ENCODE results near the gene DCUN1D4. TPM values are rescaled to one million over a fixed set of nuclear protein-coding genes. Genes with fewer than 3 reads are reported as not detected.
A peak's percentile ranks its signal among the peaks of the same experiment; 100 is the strongest.
"Not testable (repeated sequence)": the region's sequence is repeated elsewhere in the genome, so short reads cannot be mapped to it uniquely, and the experiment has no call there.

The DCUN1D4 gene
- total RNA-seq, 1 experiment from 2014 or later, result 42.8 TPM

DNA sequence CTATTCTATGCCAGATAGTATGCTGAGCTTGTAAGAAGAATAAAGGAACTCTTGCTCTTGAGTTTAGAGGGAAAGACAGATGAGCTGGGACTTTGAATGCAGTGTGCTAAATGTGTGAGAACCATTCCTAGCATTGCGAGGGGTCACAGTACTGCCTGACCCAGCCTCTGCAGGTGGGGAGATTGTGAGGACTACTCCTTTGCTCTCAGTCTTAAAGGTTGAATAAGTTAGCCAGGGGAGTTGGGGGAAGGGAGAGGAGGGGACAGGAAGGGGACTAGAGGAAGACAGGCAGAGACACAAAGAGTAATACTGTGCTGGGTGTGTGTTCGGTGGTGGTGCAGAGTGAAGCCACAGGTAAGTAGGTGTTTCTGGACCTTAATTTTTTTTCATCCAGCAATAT lies 41.7 kb downstream of the DCUN1D4 start:
- peaks cover 18% of the 10 kb centered on the region for H3K36me3 Mint-ChIP-seq (ENCODE audit: insufficient read depth, unreplicated experiment)
- ChIA-PET POLR2A (no interaction called here), CTCF (interaction anchor here (0.6 to 1.2 kb wide), 2 partner anchors 11 to 42 kb away, joined by 3 read pairs; no protein-coding TSS in a partner anchor)
- H3K9me3 Mint-ChIP-seq (ENCODE audit: unreplicated experiment), result no peaks in the 10 kb centered on the region
- Histone ChIP-seq H3K27me3 (replicated peaks; ENCODE audit: control insufficient read depth, insufficient read depth, low read length) (no peaks in the 10 kb centered on the region), H3K4me3 (ENCODE audit: low read depth, low read length) (no peak overlapping the region), H3K9me3 (no peaks in the 10 kb centered on the region), H3K4me1 (no peaks in the 10 kb centered on the region), H3K36me3 (ENCODE audit: control insufficient read depth, insufficient read depth, low read length) (no peaks in the 10 kb centered on the region)
- BruUV-seq (replicated peaks), result no TSS peak
- H3K4me1 Mint-ChIP-seq (ENCODE audit: low read depth, unreplicated experiment), result no peaks in the 10 kb centered on the region
- DNase-seq, result no peak
- no peak overlapping the region for H3K4me3 Mint-ChIP-seq (ENCODE audit: unreplicated experiment)
- intact Hi-C loops (cut with micrococcal nuclease; ENCODE audit: unreplicated experiment), result no loop called here
- TF ChIP-seq CTCF (IDR thresholded peaks at IDR 0.05; ENCODE audit: insufficient read depth in 1 of 2, low read depth in 1 of 2, low read length in 1 of 2, severe bottlenecking in 1 of 2, unreplicated experiment in 1 of 2), result no peak
- no peaks in the 10 kb centered on the region for H3K27me3 Mint-ChIP-seq (ENCODE audit: insufficient read depth, unreplicated experiment)
- H3K27ac Mint-ChIP-seq (ENCODE audit: unreplicated experiment), result no peak overlapping the region

DNA sequence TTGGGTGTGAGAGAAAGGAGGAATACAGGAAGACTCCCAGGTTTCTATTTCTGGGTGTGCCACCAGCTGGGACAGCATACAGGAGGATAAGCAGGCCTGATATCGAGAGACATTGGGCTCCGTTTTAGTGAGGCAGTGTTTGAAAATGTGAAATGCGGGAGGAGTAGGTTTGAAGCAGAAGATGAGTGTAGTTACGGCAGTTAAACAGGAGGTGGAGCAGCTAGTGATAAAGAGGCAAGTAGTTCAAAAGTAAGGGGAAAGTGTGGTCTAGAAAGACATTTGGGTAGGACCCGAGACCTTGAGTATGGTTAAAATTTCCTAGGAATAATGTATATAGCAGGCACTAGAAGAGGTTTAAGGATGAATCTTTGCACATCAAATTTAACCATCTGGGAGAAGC lies 42.4 kb downstream of the DCUN1D4 start:
- intact Hi-C loops (cut with micrococcal nuclease; ENCODE audit: unreplicated experiment), result no loop called here
- POLR2A ChIA-PET, result interaction anchor here (0.7 kb wide), 1 partner anchor 43 kb away, joined by 3 read pairs; the partner anchor contains the start of gene DCUN1D4
- Mint-ChIP-seq H3K27ac (ENCODE audit: unreplicated experiment) (no peak overlapping the region), H3K27me3 (ENCODE audit: insufficient read depth, unreplicated experiment) (no peaks in the 10 kb centered on the region), H3K36me3 (ENCODE audit: insufficient read depth, unreplicated experiment) (peaks cover 17% of the 10 kb centered on the region), H3K4me1 (ENCODE audit: low read depth, unreplicated experiment) (no peaks in the 10 kb centered on the region), H3K4me3 (ENCODE audit: unreplicated experiment) (no peak overlapping the region), H3K9me3 (ENCODE audit: unreplicated experiment) (no peaks in the 10 kb centered on the region)
- CTCF ChIA-PET, result interaction anchor here (1.4 kb wide), 1 partner anchor 43 kb away, joined by 5 read pairs; the partner anchor contains the start of gene DCUN1D4
- BruUV-seq (replicated peaks), result no TSS peak
- Histone ChIP-seq H3K4me3 (ENCODE audit: low read depth, low read length) (no peak overlapping the region), H3K27me3 (replicated peaks; ENCODE audit: control insufficient read depth, insufficient read depth, low read length) (no peaks in the 10 kb centered on the region), H3K4me1 (no peaks in the 10 kb centered on the region), H3K36me3 (ENCODE audit: control insufficient read depth, insufficient read depth, low read length) (no peaks in the 10 kb centered on the region), H3K9me3 (no peaks in the 10 kb centered on the region)
- DNase-seq, result peak in 1 of 2 experiments; percentile 31
- peak; percentile 47 to 48 for TF ChIP-seq CTCF (IDR thresholded peaks at IDR 0.05; ENCODE audit: insufficient read depth in 1 of 2, low read depth in 1 of 2, low read length in 1 of 2, severe bottlenecking in 1 of 2, unreplicated experiment in 1 of 2)

DNA sequence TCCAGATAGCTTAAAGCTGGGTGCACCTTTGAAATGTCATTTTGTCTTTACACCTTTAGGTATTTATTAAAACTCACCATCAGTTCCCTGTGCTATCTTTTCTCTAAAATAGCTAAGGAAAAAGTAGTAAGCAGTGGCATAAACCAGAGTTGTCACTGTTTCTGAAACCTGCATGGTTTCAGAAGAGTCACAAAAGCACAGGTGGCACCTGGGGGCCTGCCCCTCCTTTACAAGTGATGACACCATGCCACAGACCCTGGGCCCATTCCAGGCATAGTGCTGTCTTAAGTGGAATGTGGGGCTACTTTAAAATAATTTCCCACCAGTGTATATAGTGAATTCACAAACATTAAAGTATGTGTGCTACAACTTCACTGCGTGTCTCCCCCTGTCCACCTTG lies 47.8 kb downstream of the DCUN1D4 start:
- H3K36me3 Mint-ChIP-seq (ENCODE audit: insufficient read depth, unreplicated experiment), result peaks cover 6% of the 10 kb centered on the region
- no peak overlapping the region for H3K27ac Mint-ChIP-seq (ENCODE audit: unreplicated experiment)
- H3K9me3 Mint-ChIP-seq (ENCODE audit: unreplicated experiment), result no peaks in the 10 kb centered on the region
- Histone ChIP-seq H3K27me3 (replicated peaks; ENCODE audit: control insufficient read depth, insufficient read depth, low read length) (no peaks in the 10 kb centered on the region), H3K4me1 (no peaks in the 10 kb centered on the region), H3K4me3 (ENCODE audit: low read depth, low read length) (no peak overlapping the region), H3K36me3 (ENCODE audit: control insufficient read depth, insufficient read depth, low read length) (no peaks in the 10 kb centered on the region), H3K9me3 (no peaks in the 10 kb centered on the region)
- intact Hi-C loops (cut with micrococcal nuclease; ENCODE audit: unreplicated experiment), result no loop called here
- no peaks in the 10 kb centered on the region for H3K4me1 Mint-ChIP-seq (ENCODE audit: low read depth, unreplicated experiment)
- no peaks in the 10 kb centered on the region for H3K27me3 Mint-ChIP-seq (ENCODE audit: insufficient read depth, unreplicated experiment)
- TF ChIP-seq CTCF (IDR thresholded peaks at IDR 0.05; ENCODE audit: insufficient read depth in 1 of 2, low read depth in 1 of 2, low read length in 1 of 2, severe bottlenecking in 1 of 2, unreplicated experiment in 1 of 2), result no peak
- no TSS peak for BruUV-seq (replicated peaks)
- ChIA-PET POLR2A (no interaction called here), CTCF (no interaction called here)
- no peak overlapping the region for H3K4me3 Mint-ChIP-seq (ENCODE audit: unreplicated experiment)
- DNase-seq, result no peak

- H3K4me1 Mint-ChIP-seq (ENCODE audit: low read depth, unreplicated experiment); H3K4me1 ChIP-seq; DNase-seq; H3K27me3 ChIP-seq (replicated peaks; ENCODE audit: control insufficient read depth, insufficient read depth, low read length); POLR2A ChIA-PET; H3K27me3 Mint-ChIP-seq (ENCODE audit: insufficient read depth, unreplicated experiment); H3K27ac Mint-ChIP-seq (ENCODE audit: unreplicated experiment); H3K9me3 ChIP-seq; H3K9me3 Mint-ChIP-seq (ENCODE audit: unreplicated experiment); H3K4me3 ChIP-seq (ENCODE audit: low read depth, low read length); H3K4me3 Mint-ChIP-seq (ENCODE audit: unreplicated experiment); BruUV-seq (replicated peaks); intact Hi-C loops (cut with micrococcal nuclease; ENCODE audit: unreplicated experiment); H3K36me3 ChIP-seq (ENCODE audit: control insufficient read depth, insufficient read depth, low read length); CTCF ChIA-PET: not testable (repeated sequence)
- peaks cover 19% of the 10 kb centered on the region for H3K36me3 Mint-ChIP-seq (ENCODE audit: insufficient read depth, unreplicated experiment)
Measured at GRCh38 chr4:51893402-51893801, 50.4 kb downstream of the DCUN1D4 start.

Data from Caco-2 (cell line).